Neural progenitor cell (in vitro differentiated cells): ENCODE results near the gene SYNGR2.

ENCODE experiments used
- EZH2phosphoT487 ChIP-seq: fragments of 200-600 bp; sonication (generic); IDR thresholded peaks from 2 replicates; pipeline ENCODE4 v1.6.1; 2017; ENCODE audit warnings: antibody characterized with exemption
- TF ChIP-seq, protein P1 (sequence below): fragments of 200-600 bp; sonication (generic); IDR thresholded peaks from 2 replicates; pipeline ENCODE4 v1.5.1; 2017; ENCODE audit warnings: antibody characterized with exemption, mild to moderate bottlenecking

GRCh38 chr17:78147315-78147998, 20.9 kb upstream of the SYNGR2 start:
- TF ChIP-seq, protein P1, sequence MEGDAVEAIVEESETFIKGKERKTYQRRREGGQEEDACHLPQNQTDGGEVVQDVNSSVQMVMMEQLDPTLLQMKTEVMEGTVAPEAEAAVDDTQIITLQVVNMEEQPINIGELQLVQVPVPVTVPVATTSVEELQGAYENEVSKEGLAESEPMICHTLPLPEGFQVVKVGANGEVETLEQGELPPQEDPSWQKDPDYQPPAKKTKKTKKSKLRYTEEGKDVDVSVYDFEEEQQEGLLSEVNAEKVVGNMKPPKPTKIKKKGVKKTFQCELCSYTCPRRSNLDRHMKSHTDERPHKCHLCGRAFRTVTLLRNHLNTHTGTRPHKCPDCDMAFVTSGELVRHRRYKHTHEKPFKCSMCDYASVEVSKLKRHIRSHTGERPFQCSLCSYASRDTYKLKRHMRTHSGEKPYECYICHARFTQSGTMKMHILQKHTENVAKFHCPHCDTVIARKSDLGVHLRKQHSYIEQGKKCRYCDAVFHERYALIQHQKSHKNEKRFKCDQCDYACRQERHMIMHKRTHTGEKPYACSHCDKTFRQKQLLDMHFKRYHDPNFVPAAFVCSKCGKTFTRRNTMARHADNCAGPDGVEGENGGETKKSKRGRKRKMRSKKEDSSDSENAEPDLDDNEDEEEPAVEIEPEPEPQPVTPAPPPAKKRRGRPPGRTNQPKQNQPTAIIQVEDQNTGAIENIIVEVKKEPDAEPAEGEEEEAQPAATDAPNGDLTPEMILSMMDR: no peak
- no peak for TF ChIP-seq EZH2phosphoT487
